GM12874 (cell line): ENCODE data around the gene ATF7.

Experiments used
- CTCF ChIP-seq: IDR thresholded peaks from 2 replicates; pipeline ENCODE4 v1.5.1; 2011; ENCODE audit warnings: low read depth, mild to moderate bottlenecking, control low read depth, low read length, moderate library complexity; ENCODE audit not compliant: insufficient read depth

The ATF7 gene

GRCh38 chr12:53571295-53571694, 54.9 kb downstream of the ATF7 start:
- TF ChIP-seq CTCF: no peak

GRCh38 chr12:53568809-53569557, 57.2 kb downstream of the ATF7 start:
- TF ChIP-seq CTCF: no peak

GRCh38 chr12:53567961-53568808, 58.0 kb downstream of the ATF7 start:
- TF ChIP-seq CTCF: no peak

- TF ChIP-seq CTCF: no peak
Measured at GRCh38 chr12:53564941-53565340, 61.2 kb downstream of the ATF7 start.

- no peak for TF ChIP-seq CTCF
Measured at GRCh38 chr12:53564278-53564677, 61.9 kb downstream of the ATF7 start.

- no peak for TF ChIP-seq CTCF
Measured at GRCh38 chr12:53563452-53564028, 62.6 kb downstream of the ATF7 start.

GRCh38 chr12:53561590-53561953, 64.6 kb downstream of the ATF7 start:
- TF ChIP-seq CTCF: no peak
